ENCODE results near the gene APOBEC3F. TPM values are rescaled to one million over a fixed set of nuclear protein-coding genes. Genes with fewer than 3 reads are reported as not detected.

Gene APOBEC3F
- total and polyA plus RNA-seq, 2 of the 13 experiments (the other 11 are each of a cell fraction or from before 2014, with no cell fraction given), result 2.9 to 3.7 TPM

DNA sequence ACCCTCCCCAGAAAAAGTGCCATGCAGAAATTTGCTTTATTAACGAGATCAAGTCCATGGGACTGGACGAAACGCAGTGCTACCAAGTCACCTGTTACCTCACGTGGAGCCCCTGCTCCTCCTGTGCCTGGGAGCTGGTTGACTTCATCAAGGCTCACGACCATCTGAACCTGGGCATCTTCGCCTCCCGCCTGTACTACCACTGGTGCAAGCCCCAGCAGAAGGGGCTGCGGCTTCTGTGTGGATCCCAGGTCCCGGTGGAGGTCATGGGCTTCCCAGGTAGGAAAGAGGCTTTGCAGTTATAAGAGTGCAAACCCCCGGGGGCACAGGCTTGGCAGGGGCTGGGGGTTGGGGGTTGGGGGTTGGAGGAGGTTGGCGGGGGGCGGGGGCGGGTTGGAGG, 60.6 kb downstream of the APOBEC3F start (continued):
- TF ChIP-seq, protein P1, sequence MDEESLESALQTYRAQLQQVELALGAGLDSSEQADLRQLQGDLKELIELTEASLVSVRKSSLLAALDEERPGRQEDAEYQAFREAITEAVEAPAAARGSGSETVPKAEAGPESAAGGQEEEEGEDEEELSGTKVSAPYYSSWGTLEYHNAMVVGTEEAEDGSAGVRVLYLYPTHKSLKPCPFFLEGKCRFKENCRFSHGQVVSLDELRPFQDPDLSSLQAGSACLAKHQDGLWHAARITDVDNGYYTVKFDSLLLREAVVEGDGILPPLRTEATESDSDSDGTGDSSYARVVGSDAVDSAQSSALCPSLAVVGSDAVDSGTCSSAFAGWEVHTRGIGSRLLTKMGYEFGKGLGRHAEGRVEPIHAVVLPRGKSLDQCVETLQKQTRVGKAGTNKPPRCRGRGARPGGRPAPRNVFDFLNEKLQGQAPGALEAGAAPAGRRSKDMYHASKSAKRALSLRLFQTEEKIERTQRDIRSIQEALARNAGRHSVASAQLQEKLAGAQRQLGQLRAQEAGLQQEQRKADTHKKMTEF (CRISPR knock-in tag; IDR thresholded peaks at IDR 0.05), result no peak
- TF ChIP-seq ZNF33A (CRISPR knock-in tag; IDR thresholded peaks at IDR 0.05; ENCODE audit: borderline replicate concordance), result no peak
- no peak for TF ChIP-seq GPN1 (CRISPR knock-in tag; IDR thresholded peaks at IDR 0.05; ENCODE audit: borderline replicate concordance)
- no peak for TF ChIP-seq NR3C1 (CRISPR knock-in tag; IDR thresholded peaks at IDR 0.05)
- TF ChIP-seq TBX3 (IDR thresholded peaks at IDR 0.05; ENCODE audit: borderline replicate concordance), result no peak
- no peak for TF ChIP-seq TCF7 (IDR thresholded peaks at IDR 0.05; ENCODE audit: low read depth)
- no peak for TF ChIP-seq NR2C2 (CRISPR knock-in tag; IDR thresholded peaks at IDR 0.05; ENCODE audit: borderline replicate concordance)
- TF ChIP-seq, protein P2, sequence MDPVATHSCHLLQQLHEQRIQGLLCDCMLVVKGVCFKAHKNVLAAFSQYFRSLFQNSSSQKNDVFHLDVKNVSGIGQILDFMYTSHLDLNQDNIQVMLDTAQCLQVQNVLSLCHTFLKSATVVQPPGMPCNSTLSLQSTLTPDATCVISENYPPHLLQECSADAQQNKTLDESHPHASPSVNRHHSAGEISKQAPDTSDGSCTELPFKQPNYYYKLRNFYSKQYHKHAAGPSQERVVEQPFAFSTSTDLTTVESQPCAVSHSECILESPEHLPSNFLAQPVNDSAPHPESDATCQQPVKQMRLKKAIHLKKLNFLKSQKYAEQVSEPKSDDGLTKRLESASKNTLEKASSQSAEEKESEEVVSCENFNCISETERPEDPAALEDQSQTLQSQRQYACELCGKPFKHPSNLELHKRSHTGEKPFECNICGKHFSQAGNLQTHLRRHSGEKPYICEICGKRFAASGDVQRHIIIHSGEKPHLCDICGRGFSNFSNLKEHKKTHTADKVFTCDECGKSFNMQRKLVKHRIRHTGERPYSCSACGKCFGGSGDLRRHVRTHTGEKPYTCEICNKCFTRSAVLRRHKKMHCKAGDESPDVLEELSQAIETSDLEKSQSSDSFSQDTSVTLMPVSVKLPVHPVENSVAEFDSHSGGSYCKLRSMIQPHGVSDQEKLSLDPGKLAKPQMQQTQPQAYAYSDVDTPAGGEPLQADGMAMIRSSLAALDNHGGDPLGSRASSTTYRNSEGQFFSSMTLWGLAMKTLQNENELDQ (CRISPR knock-in tag; IDR thresholded peaks at IDR 0.05; ENCODE audit: borderline replicate concordance), result no peak
- TF ChIP-seq ZFAT (CRISPR knock-in tag; conservative IDR thresholded peaks at IDR 0.05), result no peak
- TF ChIP-seq JUNB (CRISPR knock-in tag; IDR thresholded peaks at IDR 0.05; ENCODE audit: borderline replicate concordance), result no peak
- no peak for TF ChIP-seq ZNF205 (CRISPR knock-in tag; IDR thresholded peaks at IDR 0.05)
- TF ChIP-seq SMAD3 (CRISPR knock-in tag; IDR thresholded peaks at IDR 0.05), result no peak
